HG03064 (cell line): ENCODE measurements around the gene BRAT1.
"Not testable (repeated sequence)": the region's sequence is repeated elsewhere in the genome, so short reads cannot be mapped to it uniquely, and the experiment has no call there.

Source experiments
- ATAC-seq: cut with Tn5 transposase; IDR thresholded peaks from one replicate; pipeline ENCODE4 v1.9.1; 2021; ENCODE audit warnings: low read depth; ENCODE audit not compliant: unreplicated experiment

BRAT1 gene

DNA sequence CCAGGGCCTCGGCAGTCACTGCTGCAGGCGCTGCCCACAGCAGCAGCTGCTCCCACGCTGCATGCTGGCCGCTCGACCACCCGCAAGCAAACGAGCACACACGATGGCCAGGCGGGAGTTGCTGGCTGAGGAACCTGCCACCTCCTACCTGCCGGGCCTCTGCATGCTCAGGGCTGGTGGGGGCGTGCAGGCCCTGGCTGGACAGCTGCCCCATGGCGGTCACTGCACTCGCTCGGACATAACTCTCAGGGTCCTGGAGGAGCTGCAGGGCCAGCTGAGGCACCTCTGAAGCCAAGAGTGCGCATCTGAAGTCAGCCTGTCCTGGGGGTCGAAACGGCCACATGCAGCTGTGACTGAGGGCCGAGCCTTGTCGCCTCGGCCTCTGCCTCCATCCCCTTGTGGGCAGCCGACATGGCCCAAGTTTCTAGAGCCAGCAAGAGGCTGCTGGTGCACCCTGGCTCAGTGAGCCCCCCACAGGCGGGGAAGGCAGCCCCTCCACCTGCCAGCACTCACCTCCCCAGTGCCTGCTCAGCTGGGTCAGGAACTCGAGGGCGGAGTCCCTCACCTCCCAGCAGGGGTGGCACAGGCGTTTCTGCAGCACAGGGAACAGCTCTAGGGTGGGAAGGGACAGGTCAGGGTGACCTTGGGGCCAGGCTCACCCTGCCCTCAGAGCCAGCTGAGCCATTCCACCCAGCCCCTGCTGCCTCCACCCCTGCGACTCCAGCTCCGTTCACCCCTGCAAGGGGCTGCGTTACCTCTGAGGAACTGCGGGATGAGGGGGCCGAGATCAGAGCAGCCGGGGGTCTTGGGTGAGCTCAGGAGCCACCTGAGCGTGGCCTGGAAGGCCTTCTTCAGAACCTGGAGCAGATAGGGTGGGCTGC is 16.1 kb downstream of the BRAT1 start:
- ATAC-seq = no peak

DNA sequence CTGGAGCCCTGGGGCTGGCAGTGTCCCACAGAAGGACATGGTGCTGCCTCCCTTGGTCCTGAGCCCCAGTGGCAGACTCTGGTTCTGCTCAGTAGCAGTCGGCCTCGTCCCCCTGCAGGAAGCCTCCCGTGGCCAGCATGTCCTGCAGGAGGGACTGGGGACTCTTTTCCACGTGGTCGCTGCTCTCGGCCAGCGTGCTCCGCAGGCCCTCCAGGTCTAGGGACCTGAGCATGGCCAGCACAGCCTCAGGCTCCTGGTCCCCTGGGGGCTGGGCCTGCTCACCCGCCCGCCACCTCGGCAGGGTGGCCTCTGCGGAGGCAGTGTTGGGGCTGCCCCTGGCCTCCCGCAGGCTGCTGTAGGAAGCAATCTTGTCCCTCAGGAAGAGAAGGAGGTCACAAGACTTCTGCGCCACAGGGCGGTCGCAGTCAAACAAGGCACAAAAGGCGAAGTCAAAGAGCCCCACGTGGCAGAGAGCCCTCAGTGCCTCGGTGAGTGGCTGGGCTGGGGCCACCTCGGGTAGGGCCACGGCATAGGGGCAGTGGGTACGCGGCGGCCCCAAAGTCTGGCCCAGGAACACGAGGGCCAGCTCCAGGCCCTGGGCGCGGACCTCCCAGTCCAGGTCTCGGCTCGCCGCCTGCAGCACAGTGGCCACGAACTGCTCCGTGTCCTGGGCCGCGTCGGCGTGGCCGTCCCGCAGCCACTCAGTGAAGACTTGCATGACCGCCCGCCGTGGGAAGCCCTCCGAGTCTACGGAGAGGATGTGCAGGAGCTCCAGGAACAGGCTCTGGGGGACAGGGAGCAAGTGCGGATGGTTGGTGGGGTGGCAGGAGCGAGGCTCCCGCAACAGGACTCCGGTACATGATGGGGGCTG is 17.1 kb downstream of the BRAT1 start:
- no peak for ATAC-seq

DNA sequence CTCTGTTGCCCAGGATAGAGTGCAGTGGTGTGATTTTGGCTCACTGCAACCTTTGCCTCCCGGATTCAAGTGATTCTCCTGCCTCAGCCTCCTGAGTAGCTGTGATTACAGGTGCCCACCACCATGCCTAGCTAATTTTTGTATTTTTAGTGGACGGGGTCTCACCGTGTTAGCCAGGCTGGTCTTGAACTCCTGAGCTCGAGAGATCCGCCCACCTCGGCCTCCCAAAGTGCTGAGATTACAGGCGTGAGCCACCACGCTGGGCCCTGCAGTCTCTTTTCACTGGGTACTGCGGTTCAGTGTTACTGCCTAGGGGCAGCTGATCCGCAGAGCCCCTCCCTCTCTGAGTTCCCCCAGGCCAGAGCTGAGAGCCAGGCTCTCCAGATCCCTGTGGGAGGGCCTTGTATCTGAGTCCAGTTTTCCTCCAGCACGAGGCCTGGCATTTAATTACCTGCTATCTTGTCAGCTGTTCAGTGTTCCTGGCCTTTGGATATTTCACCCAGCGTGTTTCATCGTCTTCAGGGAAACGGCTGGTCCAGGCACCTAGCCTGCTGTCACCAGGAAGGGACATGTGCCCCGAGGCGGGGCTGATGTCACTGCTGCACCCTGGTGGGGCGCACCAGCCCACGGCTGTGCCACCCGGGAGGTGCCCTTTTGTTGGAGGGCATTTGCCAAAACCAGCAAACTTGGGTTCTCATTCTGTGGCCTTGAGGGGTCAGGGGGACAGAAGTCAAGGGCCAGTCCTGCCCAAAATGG is 19.3 kb downstream of the BRAT1 start:
- not testable (repeated sequence) for ATAC-seq

DNA sequence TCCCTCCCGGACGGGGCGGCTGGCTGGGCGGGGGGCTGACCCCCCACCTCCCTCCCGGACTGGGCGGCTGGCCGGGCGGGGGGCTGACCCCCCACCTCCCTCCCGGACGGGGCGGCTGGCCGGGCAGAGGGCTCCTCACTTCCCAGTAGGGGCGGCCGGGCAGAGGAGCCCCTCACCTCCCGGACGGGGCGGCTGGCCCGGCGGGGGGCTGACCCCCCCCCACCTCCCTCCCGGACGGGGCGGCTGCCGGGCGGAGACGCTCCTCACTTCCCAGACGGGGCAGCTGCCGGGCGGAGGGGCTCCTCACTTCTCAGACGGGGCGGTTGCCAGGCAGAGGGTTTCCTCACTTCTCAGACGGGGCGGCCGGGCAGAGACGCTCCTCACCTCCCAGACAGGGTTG is 21.1 kb downstream of the BRAT1 start:
- ATAC-seq = not testable (repeated sequence)

DNA sequence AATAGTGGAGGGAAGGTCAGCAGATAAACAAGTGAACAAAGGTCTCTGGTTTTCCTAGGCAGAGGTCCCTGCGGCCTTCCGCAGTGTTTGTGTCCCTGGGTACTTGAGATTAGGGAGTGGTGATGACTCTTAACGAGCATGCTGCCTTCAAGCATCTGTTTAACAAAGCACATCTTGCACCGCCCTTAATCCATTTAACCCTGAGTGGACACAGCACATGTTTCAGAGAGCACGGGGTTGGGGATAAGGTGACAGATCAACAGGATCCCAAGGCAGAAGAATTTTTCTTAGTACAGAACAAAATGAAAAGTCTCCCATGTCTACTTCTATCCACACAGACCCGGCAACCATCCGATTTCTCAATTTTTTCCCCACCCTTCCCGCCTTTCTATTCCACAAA is 21.8 kb downstream of the BRAT1 start:
- ATAC-seq = not testable (repeated sequence)

DNA sequence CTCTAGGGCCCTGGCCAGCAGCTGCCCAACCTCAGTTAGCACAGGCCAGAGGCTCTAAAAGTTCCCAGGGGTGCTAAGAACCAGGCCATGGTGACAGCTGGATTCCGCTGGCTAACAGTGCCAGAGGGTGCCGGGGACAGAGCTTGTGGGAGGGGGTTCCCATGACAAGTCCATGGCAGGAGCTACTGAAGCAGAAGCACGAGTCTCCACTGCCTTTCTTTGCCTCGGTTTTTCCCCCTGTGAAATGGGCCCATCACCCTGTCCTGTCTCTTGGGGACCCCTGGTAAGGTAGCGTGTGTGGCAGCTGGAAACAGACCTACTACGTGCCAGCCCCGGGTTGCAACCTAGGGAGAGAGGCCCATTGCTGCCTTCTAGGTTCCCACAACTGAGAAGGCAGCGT is 22.5 kb downstream of the BRAT1 start:
- ATAC-seq = not testable (repeated sequence)

DNA sequence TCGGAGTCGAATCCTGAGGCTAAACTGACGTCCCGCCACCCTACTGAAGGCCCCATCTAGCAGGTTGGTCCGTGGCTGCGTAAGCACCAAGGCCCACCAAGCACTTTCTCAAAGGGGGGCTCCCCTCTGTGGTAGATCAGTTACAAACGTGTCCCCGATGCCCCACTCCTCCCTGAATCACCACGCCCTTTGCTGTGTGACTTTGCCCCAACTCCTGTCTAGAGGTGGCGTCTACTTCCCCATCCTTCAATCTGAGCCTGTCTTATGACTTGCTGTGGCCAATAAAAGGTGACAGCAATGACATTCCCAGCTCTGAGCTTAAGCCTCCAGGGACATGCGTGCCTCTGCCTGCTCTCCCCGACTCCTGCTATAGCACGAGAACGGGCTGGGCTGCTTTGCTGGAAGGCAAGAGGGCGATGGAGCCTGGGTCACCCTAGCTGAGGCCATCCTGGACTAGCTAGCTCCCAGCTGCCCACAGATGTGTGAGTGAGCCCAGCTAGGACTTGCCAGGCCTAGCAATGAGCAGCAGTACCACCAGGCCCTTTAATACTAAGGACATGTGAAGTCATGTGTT is 23.0 kb downstream of the BRAT1 start:
- not testable (repeated sequence) for ATAC-seq

DNA sequence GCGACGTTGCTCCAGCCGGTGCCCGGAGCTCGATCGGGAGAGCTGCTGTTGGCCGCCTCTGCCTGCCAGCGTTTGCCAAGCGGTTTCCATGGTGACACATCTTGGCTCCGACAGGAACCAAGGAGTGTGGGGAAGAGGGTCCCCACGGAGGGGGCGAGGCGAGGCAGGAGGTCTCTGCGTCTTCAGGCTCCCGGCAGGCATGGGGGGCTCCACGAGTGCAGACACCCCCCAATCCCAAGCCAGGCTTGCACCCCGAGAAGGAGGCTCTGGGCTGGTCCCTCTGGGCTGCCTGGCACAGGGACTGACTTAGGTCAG is 23.6 kb downstream of the BRAT1 start:
- ATAC-seq = not testable (repeated sequence)

DNA sequence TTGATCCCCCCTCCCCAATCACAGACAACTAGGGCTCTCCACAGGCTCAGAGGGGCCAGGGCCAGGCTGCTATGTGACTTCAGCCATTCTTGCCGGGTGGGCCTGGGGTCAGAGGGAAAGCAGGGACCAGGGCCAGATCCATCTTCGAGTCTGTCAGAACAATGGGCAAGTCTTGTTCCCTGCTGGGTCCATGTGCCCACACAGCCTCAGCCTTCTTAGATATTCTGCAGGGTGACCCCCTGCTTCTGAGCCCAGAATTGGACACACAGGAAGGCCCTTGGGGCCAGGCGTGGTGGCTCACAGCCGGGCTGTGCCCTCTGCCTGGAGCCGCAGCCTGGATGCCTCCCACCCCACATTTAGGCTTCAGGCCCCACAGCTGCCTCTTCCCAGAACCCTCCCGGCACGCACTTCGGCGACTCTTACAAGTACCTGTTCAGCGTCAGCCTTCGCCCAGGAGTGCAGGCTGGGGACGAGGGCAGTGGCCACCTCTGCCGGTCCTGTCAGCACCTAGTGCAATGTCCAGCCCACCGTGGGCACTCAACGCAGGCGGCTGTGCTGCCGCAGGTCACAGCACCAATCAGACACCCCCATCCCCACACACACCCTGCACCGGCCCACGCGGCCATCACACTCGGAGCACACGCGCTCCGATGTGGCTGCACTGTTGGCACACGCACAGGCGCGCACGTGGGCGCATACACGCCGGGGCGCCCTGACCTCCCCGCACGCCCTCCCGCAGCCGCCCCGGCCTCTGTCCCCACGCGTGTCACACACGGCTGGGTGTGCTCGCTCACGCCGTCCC is 24.1 kb downstream of the BRAT1 start:
- ATAC-seq = not testable (repeated sequence)

DNA sequence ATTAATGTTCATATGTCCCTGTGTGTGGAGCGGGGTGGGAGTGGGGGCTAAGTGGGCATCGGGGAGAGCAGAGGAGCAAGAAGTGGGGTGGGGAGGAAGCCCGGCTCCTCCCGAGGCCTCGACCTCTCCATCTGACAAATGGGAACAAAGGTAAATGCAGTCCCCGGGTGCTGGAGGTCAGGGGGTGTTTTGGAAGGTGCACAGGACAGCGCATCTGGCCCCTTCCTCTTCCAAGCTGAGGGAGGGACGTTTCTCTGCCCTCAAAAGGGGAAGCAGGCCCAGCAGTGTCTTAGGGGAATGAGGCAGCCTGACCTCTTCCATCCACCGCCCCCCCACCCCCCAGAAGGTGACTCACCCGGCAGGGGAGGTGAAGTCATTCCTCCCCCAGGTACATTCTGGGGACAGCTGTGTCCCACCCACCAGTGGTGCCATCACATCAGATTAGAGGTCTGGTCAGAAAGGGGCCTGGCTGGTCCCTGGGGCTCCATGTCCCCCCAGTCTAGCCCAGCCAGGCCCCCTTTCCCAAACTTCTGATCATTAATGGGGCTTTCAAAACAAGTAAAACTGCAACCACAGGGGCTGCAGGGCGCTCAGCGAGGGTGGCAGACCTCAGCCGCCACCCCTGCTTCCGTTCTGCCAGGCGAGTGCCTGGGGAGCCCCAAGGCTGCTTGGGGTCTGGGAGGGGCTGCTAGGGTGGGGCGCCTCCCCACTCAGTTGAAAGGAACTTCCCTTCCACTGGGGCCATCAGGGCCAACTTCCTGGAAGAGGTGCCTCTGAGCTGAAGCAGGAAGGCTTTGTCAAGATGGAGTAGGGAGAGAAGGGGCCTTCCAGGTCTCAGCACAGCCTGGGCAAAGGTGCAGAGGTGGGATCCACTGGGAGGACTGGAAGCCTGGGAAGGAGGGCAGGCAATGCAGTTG is 25.0 kb downstream of the BRAT1 start:
- peak; percentile 39 for ATAC-seq

DNA sequence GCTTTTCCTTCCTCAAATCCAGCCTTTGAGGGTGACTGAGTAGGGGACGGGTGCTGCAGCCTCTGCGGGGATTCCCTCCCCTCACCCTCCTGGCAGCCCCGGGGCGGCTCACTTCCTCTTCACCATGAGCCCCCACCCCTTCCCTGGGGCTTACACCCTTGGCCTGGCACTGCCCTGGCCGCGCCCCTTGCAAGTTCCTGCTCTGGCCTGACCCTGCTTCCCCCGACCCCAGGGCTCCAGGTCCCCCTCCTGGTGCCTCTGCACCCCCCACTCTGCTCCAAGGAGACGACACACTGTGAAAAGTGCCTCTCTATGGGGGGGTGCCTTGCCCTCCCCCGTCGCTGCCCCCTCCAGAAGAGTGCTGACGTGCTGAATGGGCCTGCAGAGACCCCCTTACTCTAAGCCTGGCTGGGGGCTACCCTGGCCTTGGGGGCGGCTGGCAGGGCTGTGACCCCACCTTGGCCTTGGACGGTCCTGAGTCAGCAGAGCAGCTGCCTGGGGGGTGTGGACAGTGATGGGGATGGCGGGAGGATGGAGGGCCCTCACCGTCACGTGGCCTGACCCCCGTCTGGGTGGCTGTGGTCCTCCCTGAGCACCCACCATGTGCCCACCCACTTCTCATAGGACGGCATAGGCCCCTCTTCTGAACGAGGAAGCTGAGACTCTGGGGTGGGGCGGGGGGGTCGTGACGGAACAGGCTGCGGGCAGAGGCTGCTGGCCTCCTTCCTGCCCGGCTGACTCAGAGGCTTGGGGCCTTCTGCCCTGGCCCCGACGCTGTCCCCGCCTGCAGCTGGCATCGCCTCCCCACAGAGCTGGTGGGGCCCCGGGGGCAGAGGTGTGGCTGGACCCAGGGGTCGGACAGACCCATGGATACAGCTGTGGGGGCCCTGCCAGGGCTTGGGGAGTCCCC is 25.9 kb downstream of the BRAT1 start:
- ATAC-seq = peak; percentile 19

DNA sequence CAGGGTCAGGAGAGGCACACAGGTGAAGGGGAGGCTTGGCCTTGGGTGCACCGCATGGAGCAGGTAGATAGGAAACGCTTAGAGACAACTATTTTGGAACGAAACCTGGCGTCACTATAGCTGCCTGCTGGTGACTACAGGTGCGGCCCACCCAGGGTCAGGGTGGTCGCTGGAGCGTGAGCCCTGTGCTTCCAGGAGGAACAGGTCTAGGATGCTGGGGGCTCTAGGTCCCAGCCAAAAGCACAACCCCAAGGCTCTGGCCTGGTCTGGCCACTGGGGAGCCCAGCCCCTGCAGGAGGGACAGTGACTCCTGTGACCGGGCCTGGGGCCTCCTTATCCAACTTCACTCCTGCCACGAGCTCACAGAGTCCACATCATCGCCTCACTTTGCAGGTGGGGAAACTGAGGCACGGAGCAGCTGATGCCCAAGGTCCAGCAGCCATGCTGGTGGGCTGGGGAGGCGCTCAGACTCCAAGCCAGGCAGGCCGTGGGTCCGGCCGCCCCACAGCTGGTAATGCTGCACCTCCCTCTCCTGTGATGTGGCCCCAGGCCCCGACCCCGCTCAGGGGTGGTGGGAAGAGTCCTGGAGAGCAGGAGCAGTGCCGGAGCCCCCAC is 26.7 kb downstream of the BRAT1 start:
- no peak for ATAC-seq

DNA sequence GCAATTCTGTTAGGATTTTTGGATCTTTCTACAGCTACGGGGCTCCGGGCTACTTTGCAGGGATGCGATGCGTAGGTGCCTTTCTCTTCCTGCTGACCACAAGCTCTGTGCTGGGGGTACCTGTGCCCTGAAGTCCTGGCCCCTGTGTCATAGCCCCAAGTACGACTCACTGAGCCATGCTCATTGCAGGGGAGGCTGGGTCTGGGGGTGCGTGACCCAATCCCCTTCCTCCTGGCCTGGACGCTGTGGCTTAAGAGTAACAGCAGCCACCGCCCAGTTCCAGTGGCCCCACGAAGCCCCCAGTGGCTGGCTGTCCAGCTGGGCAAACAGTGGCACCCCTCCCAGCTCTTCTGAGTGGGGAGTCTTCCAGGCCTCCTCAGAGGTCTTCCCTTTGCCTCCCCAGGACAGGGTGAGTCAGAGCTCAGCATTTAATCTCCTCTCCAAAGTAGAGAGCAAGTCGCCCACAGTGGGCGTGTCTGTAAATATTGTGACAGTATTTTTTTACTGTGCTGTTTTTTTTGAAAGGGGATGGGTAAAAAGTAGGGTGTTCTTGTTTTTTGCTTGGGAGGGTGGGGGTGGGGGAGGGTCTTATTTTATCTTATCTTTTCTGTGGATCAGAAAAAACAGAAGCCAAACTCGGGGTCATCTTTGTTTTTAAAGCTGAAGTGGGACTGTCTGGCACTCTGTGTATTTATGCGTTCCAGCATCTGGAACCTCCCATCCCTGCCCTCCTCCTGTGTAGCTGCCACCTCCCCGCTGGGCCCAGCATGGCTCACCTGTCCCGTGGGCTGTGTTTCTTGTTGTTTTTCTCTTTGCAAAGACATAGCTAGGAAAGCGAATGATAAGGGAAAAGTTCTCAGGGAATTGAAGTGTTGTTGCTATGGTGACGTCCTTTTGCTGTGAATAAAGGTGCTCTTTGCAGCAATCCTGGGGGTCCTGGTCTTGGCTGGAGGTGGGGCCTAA is 27.5 kb downstream of the BRAT1 start:
- ATAC-seq = no peak

DNA sequence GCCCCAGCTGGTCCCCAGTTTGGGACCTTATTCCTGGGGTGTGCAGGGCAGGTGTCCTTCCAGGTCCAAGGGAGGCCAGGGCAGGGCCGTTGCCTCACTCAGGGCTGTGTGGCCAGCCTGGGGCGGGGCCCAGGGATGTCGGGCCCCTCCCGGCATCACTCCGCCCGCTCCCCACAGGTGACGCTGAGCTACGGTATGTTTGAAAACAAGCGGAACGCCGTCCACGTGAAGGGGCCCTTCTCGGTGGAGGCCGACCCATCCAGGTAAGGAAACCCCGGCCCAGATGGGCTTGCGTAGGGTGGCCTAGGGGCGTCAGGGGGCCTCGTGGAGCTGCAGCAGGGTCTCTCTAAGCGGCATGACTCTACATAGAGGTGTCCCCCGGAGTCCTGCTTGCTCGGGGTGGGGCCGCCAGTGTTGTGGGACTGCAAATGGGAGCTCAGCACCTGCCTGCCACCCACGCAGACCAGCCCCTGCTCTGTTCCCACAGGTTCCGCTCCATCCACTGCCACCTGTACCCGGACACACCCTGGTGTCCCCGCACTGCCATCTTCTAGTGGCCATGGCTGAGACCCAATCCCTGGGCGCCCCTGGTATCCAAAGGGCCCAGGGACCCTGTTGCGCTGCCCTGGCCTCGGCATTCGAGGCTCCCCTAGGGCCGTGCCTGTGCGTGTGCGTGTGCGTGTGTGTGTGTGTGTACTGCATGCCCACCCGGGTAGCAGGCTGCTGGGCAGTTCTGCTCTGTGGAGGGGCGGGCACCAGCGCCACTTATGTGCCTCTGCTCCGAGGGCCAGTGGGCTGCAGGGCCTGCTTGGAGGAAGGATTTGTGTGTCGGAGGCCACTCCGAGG is 28.4 kb downstream of the BRAT1 start:
- ATAC-seq = no peak
